Left ventricle myocardium inferior (tissue), 1 donor: ENCODE data around the gene LRRC72. TPM values are rescaled to one million over a fixed set of nuclear protein-coding genes. Genes with fewer than 3 reads are reported as not detected.
"Not testable (repeated sequence)": the region's sequence is repeated elsewhere in the genome, so short reads cannot be mapped to it uniquely, and the experiment has no call there.

Experiments
- DNase-seq: peaks from one replicate; pipeline ENCODE4 v3.0.0-alpha.2; 2020
- H3K27ac ChIP-seq: fragments of 200-600 bp; replicated peaks from 2 replicates; pipeline ENCODE4 v1.8.0; 2021
- H3K27me3 ChIP-seq: fragments of 200-600 bp; 2 replicates; pipeline ENCODE4 v1.8.0; 2021; ENCODE audit warnings: low read depth
- H3K36me3 ChIP-seq: fragments of 200-600 bp; 2 replicates; pipeline ENCODE4 v1.8.0; 2021
- H3K4me1 ChIP-seq: fragments of 200-600 bp; 2 replicates; pipeline ENCODE4 v1.8.0; 2021
- H3K4me3 ChIP-seq: fragments of 200-600 bp; 2 replicates; pipeline ENCODE4 v1.8.0; 2021; ENCODE audit warnings: mild to moderate bottlenecking, moderate library complexity
- H3K9me3 ChIP-seq: fragments of 200-600 bp; replicated peaks from 2 replicates; pipeline ENCODE4 v1.8.0; 2021
- CTCF ChIP-seq: fragments of 200-600 bp; IDR thresholded peaks from 2 replicates; pipeline ENCODE4 v1.8.0; 2021; ENCODE audit warnings: antibody characterized with exemption, mild to moderate bottlenecking, borderline replicate concordance
- intact Hi-C: fragments of 100-400 bp; cut with micrococcal nuclease; formaldehyde crosslinking; loops from one replicate; pipeline ENCODE4 v1.11.0; 2022
- total RNA-seq: library from RNA; stranded (reverse); fragmentation: NEBNext Ultra II Directional; extraction: Animal tissue kit (Norgen Biotek cat#: 25700); gene quantifications from one replicate; pipeline ENCODE4 v1.2.1, GENCODE V29; 2021
- donor health status: DM: no; HTN: yes; CAD: no; lungs with severe emphysema.

Gene LRRC72
- total RNA-seq, 1 donor from 2014 or later: not detected

DNA sequence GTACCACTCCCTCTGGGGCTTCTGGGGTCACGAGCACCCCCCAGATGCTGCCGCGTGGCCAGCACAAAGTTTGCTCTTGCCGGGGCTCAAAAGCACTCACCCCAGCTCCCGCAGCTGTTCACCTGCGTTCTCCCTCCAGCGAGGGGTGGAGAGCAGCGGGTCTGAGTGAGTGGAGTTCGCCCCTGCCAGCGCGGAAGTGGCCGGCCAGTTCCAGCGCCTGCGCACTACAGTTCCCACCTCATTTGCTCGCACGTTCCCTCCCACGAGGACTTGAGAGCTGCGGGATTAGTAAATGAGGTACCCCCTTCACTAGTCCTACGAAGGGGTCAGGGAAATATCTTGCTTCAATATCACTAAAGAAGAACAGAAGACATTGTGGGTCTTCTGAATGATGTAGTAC, 24.3 kb upstream of the LRRC72 start:
- intact Hi-C loops: no loop called here
- Histone ChIP-seq H3K4me3 (no peak overlapping the region), H3K9me3 (no peaks in the 10 kb centered on the region), H3K4me1 (no peaks in the 10 kb centered on the region), H3K27me3 (no peaks in the 10 kb centered on the region), H3K36me3 (no peaks in the 10 kb centered on the region), H3K27ac (no peak overlapping the region)
- TF ChIP-seq CTCF: no peak
- DNase-seq: no peak

GRCh38 chr7:16504019-16504418, 22.6 kb upstream of the LRRC72 start:
- no peaks in the 10 kb centered on the region for H3K36me3 ChIP-seq
- H3K27me3 ChIP-seq: no peaks in the 10 kb centered on the region
- H3K4me1 ChIP-seq: no peaks in the 10 kb centered on the region
- H3K9me3 ChIP-seq: no peaks in the 10 kb centered on the region
- intact Hi-C loops: no loop called here
- TF ChIP-seq CTCF: no peak
- no peak for DNase-seq
- H3K27ac ChIP-seq: no peak overlapping the region
- no peak overlapping the region for H3K4me3 ChIP-seq

DNA sequence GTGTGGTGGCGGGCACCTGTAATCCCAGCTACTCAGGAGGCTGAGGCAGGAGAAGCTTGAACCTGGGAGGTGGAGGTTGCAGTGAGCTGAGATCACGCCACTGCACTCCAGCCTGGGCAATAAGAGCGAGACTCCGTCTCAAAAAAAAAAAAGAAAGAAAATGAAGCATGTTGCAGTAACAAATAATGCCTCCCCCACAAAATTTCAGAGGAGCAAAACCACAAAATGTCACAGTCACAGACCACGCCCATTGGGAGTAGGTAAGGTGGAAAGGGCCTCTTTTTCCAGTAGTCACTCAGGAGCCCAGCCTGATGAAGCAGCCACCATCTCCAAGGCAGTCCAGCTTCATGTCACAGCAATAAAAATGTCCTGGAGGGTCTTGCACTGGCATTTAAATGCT, 20.2 kb upstream of the LRRC72 start:
- H3K36me3 ChIP-seq, H3K9me3 ChIP-seq, H3K4me3 ChIP-seq, H3K27ac ChIP-seq, intact Hi-C loops, H3K27me3 ChIP-seq, DNase-seq, H3K4me1 ChIP-seq: not testable (repeated sequence)

- Histone ChIP-seq H3K36me3 (no peaks in the 10 kb centered on the region), H3K27me3 (no peaks in the 10 kb centered on the region), H3K9me3 (no peaks in the 10 kb centered on the region), H3K4me3 (no peak overlapping the region), H3K27ac (no peak overlapping the region), H3K4me1 (no peaks in the 10 kb centered on the region)
- no peak for TF ChIP-seq CTCF
- no peak for DNase-seq
- intact Hi-C loops: no loop called here
Measured at GRCh38 chr7:16509829-16510228, 16.8 kb upstream of the LRRC72 start.

GRCh38 chr7:16511314-16511713, 15.3 kb upstream of the LRRC72 start:
- intact Hi-C loops: no loop called here
- DNase-seq: no peak
- no peaks in the 10 kb centered on the region for H3K4me1 ChIP-seq
- TF ChIP-seq CTCF: no peak
- no peak overlapping the region for H3K27ac ChIP-seq
- H3K9me3 ChIP-seq: peaks cover 10% of the 10 kb centered on the region
- H3K27me3 ChIP-seq: no peaks in the 10 kb centered on the region
- no peak overlapping the region for H3K4me3 ChIP-seq
- H3K36me3 ChIP-seq: no peaks in the 10 kb centered on the region

DNA sequence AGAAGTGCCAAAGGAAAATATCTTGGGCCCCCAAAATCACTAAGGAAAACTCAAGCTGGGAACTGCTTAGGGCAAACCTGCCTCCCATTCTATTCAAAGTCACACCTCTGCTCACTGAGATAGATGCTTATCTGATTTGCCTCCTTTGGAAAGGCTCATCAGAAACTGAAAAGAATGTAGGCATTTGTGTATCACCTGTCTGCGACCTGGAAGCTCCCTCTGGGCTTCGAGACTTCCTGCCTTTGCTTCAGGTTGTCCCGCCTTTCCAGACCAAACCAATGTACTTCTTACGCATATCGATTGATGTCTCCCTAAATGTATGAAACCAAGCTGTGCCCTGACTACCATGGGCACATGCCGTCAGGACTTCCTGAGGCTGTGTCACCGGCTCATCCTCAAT, 14.5 kb upstream of the LRRC72 start:
- TF ChIP-seq CTCF: no peak
- no peak for DNase-seq
- intact Hi-C loops: no loop called here
- no peak overlapping the region for H3K27ac ChIP-seq
- no peak overlapping the region for H3K4me3 ChIP-seq
- no peaks in the 10 kb centered on the region for H3K27me3 ChIP-seq
- H3K9me3 ChIP-seq: peaks cover 11% of the 10 kb centered on the region
- no peaks in the 10 kb centered on the region for H3K4me1 ChIP-seq
- H3K36me3 ChIP-seq: no peaks in the 10 kb centered on the region
